Left forelimb (tissue), 1 donor: Measurements from ENCODE around the gene TJAP1.
"Not testable (repeated sequence)": the region's sequence is repeated elsewhere in the genome, so short reads cannot be mapped to it uniquely, and the experiment has no call there.

ENCODE experiments used
- DNase-seq: peaks from one replicate; pipeline ENCODE4 v3.0.0-alpha.2; 2018; ENCODE audit warnings: low spot score

The TJAP1 gene

DNA sequence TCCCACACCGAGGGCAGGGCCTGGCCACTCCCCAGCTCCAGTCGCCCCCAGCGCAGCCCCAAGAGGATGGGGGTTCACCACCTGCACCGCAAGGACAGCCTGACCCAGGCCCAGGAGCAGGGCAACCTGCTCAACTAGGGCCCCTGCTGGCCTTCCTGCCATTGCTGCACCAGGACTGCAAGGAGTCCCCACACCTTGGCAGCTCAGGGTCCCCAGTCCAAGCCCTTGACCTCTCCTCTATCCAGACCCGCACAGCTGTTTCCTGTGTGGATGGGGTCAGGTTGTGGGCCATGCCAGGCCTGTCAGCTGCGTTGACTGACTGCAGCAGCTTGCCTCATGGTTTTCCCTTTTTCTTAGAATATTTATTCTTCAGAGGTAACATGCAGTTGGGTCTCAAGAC, 28.3 kb downstream of the TJAP1 start:
- no peak for DNase-seq

DNA sequence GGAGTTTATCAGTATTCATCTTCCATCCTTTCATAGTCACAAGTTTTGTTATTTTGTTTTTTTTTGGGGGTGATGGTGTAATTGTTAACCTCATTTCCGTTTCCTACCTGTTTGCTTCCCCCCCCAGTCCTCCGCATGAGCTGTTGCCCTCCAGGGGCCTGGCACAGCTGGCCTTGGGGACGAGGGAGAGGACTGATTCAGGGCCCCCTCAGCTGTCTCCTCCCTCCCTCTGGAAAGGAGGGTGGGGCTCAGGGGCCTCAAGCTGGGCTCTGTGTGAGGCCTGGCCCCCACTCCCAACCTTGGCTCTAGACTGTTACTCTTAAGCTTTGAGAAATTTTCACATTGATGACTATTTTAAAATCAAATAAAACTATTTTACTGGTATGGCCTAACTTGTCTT, 28.8 kb downstream of the TJAP1 start:
- DNase-seq, result no peak

DNA sequence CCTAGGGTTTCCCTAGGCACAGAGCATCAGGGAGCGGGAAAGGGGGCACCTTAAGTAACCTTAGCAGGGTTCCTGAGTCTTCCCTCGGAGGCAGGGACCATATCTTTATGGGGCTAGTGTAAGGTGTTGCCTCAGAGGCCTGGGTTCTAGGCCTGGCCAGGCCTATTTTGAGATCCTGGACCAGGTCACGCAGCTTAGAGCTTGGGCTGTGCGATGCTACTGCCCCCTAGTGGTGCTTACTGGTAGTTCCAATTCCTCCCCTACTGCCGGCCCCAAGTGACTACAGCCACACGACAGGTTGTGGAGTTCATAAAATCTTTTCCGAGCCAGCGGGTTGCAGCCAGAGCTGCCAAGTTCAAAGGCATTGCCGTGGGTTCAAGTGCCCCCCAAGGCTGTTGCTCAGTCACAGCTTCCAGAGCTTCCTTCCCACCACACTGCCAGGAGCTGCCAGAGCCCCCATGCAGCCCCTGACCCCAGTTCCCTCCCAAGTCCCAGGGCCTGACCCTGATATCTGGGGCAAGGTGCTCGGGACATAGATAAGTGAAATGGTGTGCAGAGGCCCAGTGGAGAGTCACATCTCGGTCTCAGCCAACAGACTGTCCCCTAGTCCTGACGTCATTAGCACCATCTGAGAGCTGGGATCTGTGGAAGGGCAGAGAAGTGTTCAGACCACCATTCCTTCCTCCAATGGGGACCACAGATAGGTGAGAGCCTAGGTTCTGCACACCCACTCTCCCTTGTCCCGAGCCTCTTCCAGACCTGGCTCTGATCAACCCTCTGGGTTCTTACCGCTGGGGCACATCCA, 29.5 kb downstream of the TJAP1 start:
- DNase-seq, result peak; percentile 85

DNA sequence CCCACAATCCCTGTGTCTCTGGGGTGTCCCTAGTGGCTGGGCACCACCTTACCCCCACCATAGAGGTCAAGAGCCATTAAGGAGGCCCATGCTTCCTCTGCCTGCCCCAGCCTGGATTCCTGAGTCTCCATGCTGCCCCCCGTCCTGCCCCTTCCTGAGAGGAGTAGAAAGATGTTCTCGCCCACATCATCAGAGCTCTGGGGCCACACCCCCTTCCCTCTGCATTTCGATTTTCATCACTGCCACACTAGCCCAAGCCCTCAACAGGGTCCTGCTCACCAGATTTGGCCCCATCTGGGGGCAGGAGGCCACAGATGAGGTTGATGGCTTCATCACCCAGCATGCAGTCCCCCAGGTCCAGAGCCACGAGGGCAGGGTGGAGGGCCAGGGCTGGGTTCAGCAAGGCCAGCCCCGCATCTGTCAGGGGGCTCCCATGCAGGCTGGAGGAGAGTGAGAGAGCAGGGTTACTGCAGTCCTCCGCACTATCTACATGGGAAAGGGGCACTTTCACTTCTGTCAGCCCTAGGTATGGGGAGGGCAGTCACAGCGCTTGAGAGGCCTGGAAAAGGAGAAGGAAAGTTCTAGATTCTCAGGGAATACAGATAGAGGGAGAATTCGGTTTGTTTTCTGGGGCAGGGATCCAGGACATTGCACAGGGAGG, 31.2 kb downstream of the TJAP1 start:
- DNase-seq, result no peak

DNA sequence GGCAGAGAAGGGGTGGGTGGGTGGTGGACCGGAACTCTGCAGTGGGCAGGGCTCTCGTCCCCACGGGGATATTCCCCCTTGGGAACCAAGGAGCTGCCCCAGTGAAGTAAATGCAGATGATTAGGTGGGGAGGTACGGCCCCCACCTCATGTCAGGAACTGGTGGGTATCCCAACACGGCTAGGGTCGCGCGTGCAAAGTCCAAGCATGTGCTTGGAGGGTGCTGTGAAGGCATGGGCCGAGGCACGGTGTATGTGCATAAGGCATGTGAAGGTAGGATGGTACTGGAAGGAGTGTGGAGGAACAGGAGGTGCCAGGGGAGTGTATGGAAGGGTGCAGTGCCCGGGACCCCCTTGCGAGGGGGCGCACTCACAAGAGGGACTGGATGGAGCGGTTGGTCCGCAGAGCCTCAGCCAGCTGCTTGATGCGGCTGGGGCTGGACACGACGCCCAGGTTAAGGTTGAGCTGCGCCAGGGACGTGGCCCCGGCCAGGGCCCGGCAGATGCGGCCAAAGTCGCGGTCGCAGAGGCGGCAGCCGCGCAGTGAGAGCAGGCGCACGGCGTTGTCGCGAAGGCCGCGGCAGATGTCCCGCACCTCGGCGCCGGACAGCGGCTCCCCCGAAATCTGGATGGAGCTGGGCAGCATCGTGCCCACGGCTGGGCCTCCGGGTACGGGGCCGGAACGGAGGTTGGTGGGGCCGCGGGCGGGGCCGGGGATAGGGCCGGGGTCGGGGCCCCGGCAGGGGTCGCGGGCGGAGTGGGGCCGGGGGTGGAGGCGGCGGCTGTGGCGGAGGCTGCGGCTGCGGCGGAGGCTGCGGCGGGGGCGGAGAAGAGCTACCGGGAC, 32.0 kb downstream of the TJAP1 start:
- DNase-seq, result no peak

DNA sequence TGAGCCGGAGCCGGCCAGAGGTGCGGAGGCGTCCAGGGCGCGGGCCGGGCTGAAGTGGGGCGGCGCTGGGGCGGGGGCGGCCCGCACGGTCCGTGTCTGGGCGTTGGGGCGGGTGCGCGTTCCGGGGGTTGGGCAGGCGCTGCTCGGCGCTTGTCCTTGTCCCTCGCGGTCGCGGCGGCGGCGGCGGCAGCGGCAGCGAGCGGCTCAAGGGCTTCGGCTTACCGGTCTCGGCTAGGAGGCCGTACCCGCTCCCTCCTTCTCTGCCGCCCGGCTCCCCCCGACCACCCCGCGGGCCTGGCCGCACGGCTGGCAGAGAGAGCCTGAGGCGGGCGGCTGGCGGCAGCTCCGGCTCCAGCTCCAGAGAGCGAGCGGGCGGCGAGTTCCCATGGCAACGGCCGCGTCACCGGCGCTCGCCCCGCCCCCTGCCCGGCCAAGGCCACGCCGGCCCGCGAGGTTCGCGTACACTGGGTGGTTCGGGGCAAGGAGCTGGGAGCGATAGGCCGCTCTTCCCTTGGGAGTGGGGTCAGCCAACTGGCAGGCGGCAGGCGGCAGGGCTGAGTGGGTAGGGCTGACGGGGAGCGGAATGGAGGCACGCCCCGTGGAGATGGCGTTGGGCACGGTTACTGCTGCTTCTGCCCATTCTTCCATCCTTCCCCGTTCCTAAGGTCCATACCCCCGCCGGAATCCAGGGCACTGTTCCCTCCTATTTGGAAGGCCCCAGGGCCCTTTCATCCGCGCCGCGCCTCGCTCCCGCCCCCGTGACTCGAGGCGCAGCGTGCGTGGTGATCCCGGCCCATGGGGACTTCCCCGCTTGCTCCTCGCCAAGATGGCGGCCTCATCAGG, 32.8 kb downstream of the TJAP1 start, which contains the start of gene LRRC73:
TSS of gene LRRC73 (minus strand) at position 363 of the 843 bp plus-strand sequence. CDS start 561 bp downstream, outside the sequence.
- peak; percentile 91 for DNase-seq

DNA sequence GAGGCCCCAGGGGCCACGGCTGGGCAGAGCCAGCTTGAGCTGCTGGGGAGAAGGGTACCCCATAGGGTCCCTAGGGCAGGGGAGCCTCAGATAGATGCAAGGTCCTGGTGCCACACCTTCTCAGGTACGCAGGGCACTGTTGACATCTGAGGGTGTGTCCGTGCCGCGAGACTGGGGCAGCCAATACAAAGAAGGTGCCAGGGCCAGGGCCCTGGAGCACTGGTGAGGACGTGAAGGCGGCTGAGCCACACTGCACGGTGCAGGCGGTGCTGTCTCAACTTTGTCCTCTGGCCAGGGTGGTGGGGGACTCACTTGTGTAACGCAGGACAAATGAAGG, 33.4 kb downstream of the TJAP1 start:
- no peak for DNase-seq

DNA sequence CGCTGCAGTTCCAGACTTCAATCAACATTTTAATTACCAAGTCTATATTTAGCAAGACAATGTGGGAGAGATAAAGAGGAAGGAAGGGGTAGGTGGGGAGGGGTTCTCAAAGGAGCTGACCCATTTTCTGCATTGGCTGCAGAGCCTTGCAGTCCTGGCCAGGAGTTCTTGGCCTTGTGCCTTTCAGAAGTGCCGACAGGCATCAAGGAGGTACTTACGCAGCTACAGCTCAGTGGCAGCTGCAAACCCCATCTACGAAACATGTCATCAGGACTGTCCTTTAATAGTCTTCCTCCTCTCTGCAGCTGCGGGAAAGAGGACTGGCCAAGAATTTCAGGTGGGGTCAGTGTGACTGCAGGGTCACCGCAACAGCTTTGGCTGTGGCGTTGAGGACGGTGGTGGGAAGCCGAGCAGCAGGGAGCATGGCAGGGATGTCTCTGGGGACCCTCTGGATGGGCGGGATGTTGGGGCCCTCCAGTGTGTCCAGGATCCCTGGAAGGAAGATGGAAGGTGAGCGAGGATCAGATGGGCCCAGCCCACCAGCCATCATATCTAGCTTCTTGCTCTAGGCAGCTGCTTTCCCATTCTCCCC, 34.5 kb downstream of the TJAP1 start:
- DNase-seq, result no peak

DNA sequence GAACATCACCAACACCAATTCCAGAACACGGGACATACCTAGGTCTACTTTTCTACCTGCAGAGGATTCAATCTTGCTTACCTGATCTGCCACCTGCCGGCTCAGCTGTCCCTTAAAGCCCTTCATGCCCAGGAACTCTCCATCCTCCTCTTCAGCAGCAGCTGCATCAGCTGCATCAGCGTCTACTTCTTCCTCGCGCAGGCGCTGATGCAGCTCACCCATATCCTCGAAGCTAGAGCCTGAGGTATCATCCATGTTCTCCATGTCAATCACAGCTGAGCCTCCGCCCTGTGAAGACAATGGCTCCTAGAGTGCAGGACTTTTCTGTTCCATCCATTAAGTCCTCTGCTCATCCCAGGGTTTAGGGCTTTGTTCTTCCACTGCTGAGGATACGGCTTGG, 38.4 kb downstream of the TJAP1 start:
- DNase-seq, result no peak

DNA sequence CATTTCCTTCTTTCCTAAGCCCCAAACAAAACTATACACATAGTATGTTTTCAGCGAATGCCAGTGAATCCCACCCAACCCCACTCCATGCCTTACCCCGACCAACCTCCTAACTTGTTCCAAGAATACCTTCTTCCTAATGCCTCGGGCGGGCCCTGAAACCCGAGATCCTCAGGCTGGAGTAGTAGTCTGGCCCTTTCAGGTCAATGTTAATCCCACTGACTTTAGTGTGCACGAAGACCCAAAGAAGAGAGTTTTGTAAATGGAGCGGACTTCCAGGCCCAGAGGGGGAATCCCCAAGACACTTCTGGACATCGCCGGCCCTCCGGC, 39.0 kb downstream of the TJAP1 start:
- DNase-seq, result no peak

DNA sequence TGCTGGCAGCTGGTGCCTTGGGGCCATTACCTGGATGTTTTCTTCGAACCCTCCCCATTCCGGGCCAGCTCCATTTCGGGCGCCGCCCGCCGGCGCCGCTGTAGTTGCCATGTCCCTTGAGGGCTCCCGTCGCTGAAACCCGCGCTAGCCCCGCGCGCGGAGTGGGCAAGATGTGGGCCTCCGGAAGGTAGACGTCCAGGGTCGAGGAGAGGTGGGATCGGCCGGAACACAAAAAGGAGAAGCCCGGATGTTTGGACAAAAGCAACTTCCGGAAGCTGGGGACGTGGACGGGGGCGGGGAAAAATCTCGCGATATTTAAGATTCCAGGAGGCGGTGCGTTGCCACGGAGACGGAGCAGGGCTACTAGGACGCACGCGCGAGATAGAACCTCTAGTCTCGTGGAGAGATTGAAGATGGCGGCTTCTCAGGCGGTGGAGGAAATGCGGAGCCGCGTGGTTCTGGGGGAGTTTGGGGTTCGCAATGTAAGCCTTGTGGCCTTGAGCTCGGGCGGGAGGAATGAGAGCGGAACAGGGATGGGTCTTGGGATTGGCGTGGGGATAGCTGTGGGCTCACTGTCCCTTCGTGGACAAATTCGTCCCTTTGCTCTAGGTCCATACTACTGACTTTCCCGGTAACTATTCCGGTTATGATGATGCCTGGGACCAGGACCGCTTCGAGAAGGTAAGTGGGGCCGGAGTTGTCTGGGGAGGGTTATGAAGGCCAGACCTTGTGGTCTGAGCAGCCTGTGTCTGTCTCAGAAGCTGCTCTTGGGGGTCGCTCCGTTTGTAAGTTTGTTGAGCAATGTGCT, 39.5 kb downstream of the TJAP1 start, which contains the start of the genes POLR1C and YIPF3:
TSS of gene POLR1C (plus strand) at position 393 of the 808 bp plus-strand sequence. CDS start at position 414, 21 bp downstream.
TSS of gene YIPF3 (minus strand) at position 230 of the 808 bp plus-strand sequence. CDS start at position 111, 119 bp downstream.
- peak; percentile 97 for DNase-seq

DNA sequence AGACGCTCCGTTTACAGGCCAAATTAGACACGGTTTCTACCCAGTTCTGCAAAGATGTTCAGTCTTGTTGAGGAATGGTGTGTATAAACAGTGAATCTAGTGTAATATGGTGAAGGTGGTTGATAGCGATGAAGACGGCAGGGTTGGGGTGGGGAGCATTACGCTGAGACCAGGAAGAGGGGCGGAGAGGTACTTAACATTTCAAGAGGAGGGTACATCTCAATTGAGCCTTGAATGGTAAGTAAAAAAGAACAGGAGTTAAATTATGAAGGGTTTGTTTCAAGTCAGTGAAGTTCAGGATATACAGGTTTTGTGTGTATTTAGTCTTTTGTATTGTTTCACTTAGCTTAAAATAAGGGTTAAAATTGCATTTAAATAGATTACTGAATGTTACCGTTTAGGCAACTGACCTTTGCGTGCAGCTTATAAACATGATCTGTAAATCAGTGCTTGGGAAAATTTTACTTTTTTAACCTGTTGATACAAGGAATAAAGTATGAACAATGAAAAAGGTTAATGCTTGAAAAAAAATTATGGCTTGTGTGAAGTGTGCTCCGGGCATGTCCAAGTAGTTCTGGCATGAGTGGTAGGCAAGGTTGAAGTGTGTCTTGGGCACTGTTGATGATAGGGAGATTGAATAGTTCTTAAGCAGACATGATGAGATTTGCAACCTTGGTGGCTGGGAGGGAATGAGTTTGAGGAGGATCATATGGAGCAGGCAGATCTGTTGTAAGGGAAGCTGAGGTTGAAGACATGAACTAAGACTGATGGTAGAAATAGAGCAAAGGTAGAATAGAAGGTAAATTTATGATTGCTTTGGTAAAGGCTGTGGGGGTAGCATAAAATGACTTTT, 40.4 kb downstream of the TJAP1 start:
- DNase-seq, result no peak

DNA sequence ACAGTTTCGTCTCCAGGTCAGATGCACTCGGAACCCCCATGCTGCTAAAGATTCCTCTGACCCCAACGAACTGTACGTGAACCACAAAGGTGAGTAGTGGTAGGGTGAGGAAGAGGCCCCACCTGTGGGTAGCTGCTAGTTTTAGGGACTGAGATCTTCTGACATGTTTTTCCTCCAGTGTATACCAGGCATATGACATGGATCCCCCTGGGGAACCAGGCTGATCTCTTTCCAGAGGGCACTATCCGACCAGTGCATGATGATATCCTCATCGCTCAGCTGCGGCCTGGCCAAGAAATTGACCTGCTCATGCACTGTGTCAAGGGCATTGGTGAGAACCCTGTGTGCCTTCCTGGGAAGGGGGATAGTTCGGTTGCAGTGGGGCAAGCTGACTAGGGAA, 42.7 kb downstream of the TJAP1 start:
- DNase-seq, result no peak

DNA sequence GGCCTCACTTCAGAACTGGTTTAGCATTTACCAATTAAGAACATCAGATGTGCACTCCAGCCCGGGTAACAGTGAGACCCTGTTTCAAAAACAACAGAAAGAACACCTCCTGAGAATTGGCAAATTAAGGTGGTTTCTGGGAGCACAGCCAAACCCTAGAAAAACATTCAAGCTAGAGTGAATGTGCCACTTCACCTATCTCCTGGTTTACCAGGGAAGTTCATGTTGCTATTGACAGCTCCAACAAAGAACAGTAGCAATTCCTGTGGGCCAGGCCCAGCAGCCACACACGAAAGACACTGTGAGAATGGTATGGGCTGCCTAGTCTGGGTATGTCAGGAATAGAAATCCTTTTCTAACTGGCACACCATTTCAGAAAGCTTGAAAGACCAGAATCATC, 44.5 kb downstream of the TJAP1 start:
- DNase-seq, result no peak

DNA sequence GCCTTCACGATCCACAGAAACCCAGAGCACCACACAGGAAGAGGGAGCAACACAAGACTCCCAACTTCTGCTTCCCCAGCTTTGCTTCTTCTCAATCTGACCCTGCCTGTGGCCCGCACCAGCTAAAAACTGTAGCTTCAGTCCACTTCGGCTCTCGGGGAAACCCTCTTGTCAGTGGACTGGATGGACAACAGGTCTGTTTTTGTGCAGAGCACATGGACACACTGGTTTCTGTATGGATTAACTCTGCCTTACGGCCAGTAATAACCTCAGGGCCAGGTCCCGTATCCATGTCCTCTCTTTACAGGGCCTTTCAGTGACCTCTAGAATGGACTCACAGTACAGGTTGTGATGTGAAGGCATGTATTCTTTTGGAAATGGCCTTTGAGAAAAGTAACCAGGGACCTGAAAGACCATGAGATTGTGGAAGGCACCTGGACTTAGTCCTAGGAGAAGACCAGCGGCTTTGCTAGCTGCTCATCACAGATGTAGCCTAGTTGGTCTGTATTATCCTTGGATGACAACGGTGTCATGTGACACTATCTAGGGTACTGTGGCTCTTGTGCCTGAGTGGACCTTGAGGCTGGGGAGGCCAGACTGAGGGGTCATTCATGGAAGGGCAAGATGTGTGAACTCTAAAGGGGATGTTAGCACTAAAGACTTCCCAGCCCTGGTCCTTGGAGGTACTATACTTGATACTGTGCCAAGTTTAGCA, 45.3 kb downstream of the TJAP1 start:
- no peak for DNase-seq

DNA sequence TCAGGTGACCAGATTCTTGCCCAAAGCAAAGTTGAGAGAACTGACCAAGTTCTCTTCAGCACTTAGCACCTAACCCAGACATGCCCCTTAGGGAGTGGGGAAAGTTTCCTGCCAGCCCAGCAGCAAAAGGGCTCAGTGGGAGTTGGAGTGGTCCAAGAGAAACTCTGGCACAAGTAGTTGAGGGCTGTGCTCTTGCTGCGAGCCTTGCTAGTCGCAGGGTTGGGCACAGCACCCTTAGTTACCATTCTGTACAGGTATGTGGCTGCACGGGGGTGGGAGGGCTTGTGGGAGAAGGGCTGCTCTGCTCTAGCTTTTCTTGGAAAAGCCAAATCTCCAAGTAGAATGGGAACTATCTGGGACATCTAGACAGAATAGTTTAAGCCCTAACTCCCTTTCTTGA, 45.9 kb downstream of the TJAP1 start:
- no peak for DNase-seq

DNA sequence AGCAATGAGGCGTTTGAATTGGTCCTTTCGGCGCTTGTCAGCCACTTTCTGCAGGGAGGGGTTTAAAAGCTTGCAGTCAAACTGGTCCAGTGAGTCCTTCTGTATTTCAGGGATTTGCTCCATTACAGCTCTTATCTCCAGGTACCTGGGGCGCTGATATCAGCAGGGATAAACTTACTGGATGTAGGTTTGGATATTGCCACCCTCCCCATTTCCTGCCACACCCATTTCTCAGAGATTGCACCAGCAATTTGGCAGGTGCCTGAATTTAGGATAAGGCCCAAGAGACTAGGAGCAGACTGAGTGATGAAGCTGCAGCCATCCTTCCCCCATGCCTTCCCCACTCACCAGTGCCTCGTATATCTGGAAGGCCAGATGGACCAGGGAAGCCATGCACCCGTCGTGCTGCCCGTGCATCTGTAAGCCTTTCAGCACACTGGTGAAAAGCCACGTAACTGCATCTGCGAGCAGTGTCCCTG, 47.2 kb downstream of the TJAP1 start:
- DNase-seq, result no peak

DNA sequence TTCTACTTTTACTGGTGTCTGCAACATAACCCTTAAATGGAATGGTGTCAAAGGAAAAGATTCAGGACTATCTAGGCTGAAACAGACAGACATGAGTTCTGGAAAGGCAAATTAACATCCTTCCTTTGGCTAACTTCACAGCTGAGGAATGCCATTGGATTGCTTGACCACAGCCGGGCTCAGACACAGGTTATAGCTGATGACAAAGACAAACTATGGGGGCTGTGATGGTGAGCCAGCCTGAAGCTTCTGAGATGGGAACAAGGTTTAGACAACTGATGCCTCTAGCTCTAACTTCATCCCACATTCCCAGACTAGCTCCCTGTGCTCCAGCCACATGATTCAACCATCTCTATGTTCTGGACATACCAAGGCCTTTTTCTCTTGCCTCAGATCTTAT, 54.8 kb downstream of the TJAP1 start:
- no peak for DNase-seq

DNA sequence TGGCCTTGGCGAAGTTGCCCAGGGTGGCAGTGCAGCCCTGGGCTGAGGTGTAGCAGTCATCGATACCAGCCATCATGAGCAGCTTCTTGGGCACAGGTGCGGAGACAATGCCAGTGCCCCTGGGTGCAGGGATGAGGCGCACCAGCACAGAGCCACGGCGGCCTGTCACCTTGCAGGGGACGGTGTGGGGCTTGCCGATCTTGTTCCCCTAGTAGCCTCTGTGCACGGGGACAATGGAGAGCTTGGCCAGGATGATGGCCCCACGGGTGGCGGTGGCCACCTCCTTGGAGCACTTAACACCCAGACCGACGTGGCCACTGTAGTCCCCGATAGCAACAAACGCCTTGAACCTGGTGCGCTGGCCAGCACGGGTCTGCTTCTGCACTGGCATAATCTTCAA, 61.6 kb downstream of the TJAP1 start:
- not testable (repeated sequence) for DNase-seq
